GM19351 (cell line): ENCODE measurements around the gene PTCD2.

Experiments
- ATAC-seq: cut with Tn5 transposase; IDR thresholded peaks from one replicate; pipeline ENCODE4 v1.9.1; 2021; ENCODE audit warnings: mild to moderate bottlenecking, moderate library complexity; ENCODE audit not compliant: unreplicated experiment

PTCD2 gene

GRCh38 chr5:72319976-72320752 lies at the start of gene PTCD2, which contains the start of gene MRPS27:
TSS of gene PTCD2 (plus strand) at chr5:72320373. CDS start at chr5:72320383, 10 bp downstream.
TSS of gene MRPS27 (minus strand) at chr5:72320240. CDS start at chr5:72320221, 19 bp downstream.
- peak; percentile 99 for ATAC-seq

- ATAC-seq = no peak
Observed at GRCh38 chr5:72271702-72272101, 48.5 kb upstream of the PTCD2 start.

- ATAC-seq = no peak
Observed at GRCh38 chr5:72272398-72272797, 47.8 kb upstream of the PTCD2 start.

GRCh38 chr5:72273547-72273946 lies 46.6 kb upstream of the PTCD2 start:
- ATAC-seq = no peak

- ATAC-seq = no peak
Observed at GRCh38 chr5:72276219-72276752, 43.9 kb upstream of the PTCD2 start.

GRCh38 chr5:72280581-72281069 lies 39.5 kb upstream of the PTCD2 start:
- no peak for ATAC-seq

- no peak for ATAC-seq
Observed at GRCh38 chr5:72281430-72281763, 38.8 kb upstream of the PTCD2 start.

GRCh38 chr5:72281764-72282499 lies 38.2 kb upstream of the PTCD2 start:
- no peak for ATAC-seq

GRCh38 chr5:72282878-72283277 lies 37.3 kb upstream of the PTCD2 start:
- ATAC-seq = no peak

- no peak for ATAC-seq
Observed at GRCh38 chr5:72283358-72283757, 36.8 kb upstream of the PTCD2 start.

GRCh38 chr5:72284559-72285423 lies 35.4 kb upstream of the PTCD2 start:
- ATAC-seq = no peak

GRCh38 chr5:72285424-72285821 lies 34.8 kb upstream of the PTCD2 start:
- no peak for ATAC-seq

GRCh38 chr5:72286798-72287197 lies 33.4 kb upstream of the PTCD2 start:
- ATAC-seq = no peak

GRCh38 chr5:72288924-72289323 lies 31.2 kb upstream of the PTCD2 start:
- ATAC-seq = no peak

GRCh38 chr5:72290356-72291133 lies 29.6 kb upstream of the PTCD2 start:
- peak; percentile 50 for ATAC-seq

GRCh38 chr5:72291601-72292000 lies 28.6 kb upstream of the PTCD2 start:
- ATAC-seq = no peak

- no peak for ATAC-seq
Observed at GRCh38 chr5:72292411-72292810, 27.8 kb upstream of the PTCD2 start.

GRCh38 chr5:72293495-72294055 lies 26.6 kb upstream of the PTCD2 start:
- no peak for ATAC-seq

- no peak for ATAC-seq
Observed at GRCh38 chr5:72294473-72294872, 25.7 kb upstream of the PTCD2 start.

GRCh38 chr5:72295539-72295938 lies 24.6 kb upstream of the PTCD2 start:
- ATAC-seq = no peak
